Measurements from ENCODE around the gene CHAT.

CHAT gene

DNA sequence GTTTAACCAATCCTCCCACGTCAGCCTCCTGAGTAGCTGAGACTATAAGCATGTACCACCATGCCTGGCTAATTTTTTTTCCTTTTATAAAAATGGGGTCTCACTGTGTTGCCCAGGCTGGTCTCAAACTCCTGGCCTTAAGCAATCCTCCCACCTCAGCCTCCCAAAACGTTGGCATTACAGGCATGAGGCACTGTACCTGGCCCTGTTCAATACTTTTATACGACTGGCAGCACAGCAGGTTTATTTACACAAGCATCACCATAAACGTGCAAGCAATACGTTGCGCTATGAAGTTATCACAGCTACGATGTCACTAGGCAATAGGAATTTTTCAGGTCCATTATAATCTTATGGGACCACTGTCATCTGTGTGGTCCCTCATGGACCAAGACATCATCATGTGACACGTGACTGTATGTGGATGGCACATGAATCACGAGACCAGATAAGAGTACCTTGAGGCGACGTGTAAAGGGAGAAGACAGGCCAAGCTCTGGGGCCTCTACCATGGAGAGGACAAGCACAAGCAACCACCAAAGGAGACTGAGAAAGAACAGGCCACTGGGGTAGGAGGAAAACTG lies 38.3 kb upstream of the CHAT start:
- no peak for DNase-seq (ENCODE audit: low spot score)
- TF ChIP-seq, protein P1, sequence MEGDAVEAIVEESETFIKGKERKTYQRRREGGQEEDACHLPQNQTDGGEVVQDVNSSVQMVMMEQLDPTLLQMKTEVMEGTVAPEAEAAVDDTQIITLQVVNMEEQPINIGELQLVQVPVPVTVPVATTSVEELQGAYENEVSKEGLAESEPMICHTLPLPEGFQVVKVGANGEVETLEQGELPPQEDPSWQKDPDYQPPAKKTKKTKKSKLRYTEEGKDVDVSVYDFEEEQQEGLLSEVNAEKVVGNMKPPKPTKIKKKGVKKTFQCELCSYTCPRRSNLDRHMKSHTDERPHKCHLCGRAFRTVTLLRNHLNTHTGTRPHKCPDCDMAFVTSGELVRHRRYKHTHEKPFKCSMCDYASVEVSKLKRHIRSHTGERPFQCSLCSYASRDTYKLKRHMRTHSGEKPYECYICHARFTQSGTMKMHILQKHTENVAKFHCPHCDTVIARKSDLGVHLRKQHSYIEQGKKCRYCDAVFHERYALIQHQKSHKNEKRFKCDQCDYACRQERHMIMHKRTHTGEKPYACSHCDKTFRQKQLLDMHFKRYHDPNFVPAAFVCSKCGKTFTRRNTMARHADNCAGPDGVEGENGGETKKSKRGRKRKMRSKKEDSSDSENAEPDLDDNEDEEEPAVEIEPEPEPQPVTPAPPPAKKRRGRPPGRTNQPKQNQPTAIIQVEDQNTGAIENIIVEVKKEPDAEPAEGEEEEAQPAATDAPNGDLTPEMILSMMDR (IDR thresholded peaks at IDR 0.05; ENCODE audit: extremely low read depth, missing control alignments) = no peak

DNA sequence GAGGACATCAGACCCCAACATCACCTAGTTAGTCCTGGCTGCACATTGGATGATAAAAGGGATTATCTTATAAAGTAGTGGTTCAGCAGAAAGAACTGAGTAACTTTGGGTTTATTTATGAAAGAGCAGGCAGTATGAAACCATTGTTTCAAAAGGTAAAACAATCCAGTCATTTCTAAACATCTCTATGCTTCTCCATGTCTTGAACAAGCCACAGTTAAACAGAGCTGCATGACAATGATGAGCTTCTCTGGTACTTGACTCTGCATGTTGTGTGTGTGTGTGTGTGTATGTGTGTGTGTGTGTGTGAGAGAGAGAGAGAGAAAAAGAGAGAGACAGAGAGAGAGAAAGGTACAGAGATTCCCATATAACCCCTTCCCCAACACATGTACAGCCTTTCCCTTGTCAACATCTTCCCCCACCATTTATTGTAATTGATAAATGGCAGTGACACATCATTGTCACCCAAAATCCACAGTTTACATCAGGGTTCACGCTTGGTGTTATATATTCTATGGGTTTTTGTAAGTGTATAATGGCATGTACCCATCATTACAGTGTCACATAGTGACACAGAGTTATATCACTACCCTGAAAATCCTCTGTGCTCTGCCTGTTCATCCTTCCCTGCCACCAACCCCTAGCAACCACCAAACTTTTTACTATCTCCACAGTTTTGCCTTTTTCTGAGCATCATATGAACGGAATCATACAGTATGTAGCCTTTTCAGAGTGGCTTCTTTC lies 36.5 kb upstream of the CHAT start:
- TF ChIP-seq, protein P1 (IDR thresholded peaks at IDR 0.05; ENCODE audit: extremely low read depth, missing control alignments) = no peak
- no peak for DNase-seq (ENCODE audit: low spot score)

DNA sequence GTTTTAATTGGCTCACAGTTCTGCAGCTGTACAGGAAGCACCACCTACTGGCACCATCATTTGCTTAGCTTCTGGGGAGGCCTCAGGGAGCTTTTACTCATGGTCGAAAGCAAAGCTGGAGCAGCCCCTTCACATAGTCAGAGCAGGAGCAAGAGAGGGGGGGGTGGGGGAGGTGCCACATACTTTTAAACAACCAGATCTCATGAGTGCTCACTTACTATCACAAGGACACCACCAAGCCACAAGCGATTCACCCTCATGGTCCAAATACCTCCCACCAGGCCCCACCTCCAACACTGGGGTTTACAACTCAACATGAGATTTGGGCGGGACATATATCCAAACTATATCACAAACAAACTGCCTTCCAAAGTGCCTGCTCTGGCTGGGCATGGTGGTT lies 35.4 kb upstream of the CHAT start:
- no peak for DNase-seq (ENCODE audit: low spot score)
- TF ChIP-seq, protein P1 (IDR thresholded peaks at IDR 0.05; ENCODE audit: extremely low read depth, missing control alignments) = no peak

DNA sequence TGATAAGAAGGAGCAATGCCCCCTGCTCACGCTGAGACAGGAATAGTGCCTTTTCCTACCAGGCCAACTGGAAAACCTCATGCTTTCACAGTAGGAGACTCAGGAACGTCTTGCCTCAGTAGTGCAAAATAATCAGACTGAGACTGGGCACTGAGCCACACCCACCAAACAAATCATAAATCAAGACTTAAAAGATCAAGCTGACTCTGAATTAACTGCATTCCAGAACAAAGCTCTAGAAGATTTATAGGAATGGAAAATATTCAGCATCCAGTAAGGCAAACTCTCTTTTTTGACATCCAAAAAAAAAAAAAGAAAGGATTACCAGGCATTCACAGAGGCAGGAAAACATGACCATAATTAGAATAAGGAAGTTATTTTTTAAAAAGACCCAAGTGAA lies 34.2 kb upstream of the CHAT start:
- TF ChIP-seq, protein P1 (IDR thresholded peaks at IDR 0.05; ENCODE audit: extremely low read depth, missing control alignments) = no peak
- DNase-seq (ENCODE audit: low spot score) = no peak

DNA sequence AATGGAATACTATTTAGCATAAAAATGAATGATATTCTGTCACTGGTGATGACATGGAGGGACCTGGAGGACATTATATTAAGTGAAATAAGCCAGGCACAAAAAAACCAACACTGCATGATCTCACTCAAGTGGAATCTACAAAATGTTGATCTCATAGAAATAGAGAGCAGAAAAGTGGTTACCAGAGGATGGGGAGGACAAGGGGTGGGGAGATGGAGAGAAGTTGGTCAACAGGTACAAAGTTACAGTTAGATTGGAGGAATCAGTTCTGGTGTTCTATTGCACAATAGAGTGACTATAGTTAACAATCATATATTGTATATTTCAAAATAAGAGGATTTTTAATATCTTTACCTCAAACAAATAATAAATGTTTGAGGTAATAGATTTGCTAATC lies 28.4 kb upstream of the CHAT start:
- no peak for DNase-seq (ENCODE audit: low spot score)
- TF ChIP-seq, protein P1 (IDR thresholded peaks at IDR 0.05; ENCODE audit: extremely low read depth, missing control alignments) = no peak

DNA sequence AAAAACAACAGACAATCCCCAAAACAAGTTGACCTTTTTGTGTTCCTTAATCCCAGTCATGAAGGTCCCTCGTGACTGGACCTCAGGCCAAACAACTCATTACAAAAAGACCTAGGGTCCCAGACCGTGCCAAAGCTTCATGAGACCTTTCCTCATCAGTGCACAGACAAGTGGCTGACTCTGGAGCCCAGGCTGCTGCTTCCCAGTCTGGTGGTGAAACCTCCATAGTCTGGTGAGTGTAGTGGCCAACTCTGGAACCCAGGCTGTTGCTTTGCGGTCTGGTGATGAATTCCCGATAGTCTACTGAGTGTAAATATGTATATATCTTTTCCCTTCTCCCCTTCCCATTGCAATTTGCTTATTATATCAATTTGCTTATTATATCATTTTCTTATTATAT lies 25.9 kb upstream of the CHAT start:
- TF ChIP-seq, protein P1 (IDR thresholded peaks at IDR 0.05; ENCODE audit: extremely low read depth, missing control alignments) = no peak
- no peak for DNase-seq (ENCODE audit: low spot score)

DNA sequence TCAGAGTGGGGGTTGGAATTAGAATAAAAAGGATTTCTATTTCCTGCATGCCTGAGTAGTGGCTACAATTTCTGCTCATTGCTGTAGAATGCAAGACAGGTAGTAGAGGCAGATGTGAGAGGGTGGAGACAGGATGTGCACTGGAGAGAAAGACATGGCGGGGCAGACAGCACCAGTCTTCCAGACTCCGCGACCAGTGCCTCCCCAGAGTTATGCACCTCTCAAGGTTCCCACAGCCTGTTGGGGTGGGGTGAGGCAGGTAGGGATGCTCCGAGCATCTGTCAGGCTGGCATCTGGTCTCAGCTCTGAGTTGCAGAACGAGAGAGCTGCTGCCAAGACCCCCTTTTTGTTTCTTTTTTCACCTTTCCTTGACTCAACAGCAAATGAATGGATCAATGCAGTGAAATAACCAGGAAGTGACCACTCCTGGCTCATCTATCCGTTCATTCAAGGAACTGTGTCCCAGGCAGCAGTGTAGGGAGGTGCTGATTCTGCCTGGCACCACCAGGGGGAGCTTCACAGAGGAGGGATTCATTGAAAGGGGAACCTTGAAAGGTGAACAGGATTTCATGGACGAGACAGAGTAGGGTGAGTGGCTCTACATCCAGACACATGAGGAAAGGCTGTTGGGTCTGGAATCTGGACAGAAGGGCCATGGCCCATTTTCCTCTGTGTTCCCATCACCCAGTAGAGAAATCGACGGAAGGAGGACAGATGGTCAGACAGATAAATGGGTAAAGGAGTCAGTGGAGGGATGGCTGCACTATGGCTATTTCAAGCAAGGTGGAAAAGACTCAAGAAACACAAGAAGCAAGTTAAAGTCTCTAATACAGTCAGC lies 20.9 kb upstream of the CHAT start:
- TF ChIP-seq, protein P1 (IDR thresholded peaks at IDR 0.05; ENCODE audit: extremely low read depth, missing control alignments) = peak; percentile 94
- peak; percentile 77 for DNase-seq (ENCODE audit: low spot score)
